HG02973 (cell line): ENCODE measurements around the gene TRAF2.

Experiments
- ATAC-seq: cut with Tn5 transposase; IDR thresholded peaks from one replicate; pipeline ENCODE4 v1.9.1; 2021; ENCODE audit warnings: moderate library complexity; ENCODE audit not compliant: unreplicated experiment

TRAF2 gene

DNA sequence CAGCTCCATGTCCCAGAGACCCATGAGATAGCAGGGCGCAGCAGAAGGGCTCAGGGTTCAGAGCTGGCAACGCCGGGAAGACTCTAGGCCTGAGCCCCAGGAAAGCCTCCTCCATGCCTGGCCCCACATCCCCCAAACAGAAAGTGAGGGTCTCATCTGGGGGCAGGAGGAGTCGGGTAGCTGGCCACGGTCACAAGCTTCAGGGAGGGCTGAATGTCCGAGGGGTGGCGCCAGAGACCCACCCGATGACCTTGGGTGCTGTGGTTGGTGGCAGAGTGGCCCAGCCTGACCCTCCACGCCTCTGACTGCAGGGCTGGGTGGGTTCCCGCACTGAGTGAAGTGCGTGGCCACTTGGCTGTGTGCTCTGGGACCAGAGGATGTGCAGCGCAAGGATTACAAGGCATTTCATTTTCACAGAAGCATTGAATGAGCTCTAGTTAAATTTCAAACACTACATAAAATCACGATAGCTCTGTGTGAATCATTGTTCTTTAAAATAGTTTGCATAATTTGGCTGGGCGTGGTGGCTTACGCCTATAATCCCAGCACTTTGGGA is 61.7 kb downstream of the TRAF2 start:
- no peak for ATAC-seq

DNA sequence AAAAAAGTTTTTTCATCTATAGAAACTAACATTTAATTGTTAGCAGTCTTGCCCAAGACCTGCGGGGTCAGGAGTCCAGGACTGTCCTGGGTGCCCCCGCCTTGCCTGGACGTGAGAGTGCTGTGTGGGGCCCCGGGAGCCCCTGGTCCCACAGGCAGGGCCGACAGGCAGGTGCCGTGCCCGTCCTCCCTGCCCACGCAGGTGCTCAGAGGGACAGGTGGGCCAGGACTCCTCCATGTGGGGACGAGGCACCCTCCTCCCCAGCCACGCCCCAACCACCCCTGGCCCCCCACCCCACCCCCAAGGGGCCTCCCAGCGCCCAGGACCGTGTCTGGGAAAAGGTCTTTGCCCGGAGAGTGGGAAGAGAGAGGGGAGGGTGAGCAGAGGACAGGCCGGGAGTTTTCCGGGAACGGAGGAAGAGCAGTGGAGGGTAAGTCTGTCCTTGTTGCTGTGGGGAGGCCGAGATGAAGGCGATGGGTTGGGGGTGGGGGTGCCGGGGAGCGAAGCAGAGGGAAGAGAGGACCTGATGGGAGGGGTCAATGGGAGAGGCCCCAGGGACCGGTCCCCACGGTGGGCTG is 63.0 kb downstream of the TRAF2 start:
- peak; percentile 4 for ATAC-seq

DNA sequence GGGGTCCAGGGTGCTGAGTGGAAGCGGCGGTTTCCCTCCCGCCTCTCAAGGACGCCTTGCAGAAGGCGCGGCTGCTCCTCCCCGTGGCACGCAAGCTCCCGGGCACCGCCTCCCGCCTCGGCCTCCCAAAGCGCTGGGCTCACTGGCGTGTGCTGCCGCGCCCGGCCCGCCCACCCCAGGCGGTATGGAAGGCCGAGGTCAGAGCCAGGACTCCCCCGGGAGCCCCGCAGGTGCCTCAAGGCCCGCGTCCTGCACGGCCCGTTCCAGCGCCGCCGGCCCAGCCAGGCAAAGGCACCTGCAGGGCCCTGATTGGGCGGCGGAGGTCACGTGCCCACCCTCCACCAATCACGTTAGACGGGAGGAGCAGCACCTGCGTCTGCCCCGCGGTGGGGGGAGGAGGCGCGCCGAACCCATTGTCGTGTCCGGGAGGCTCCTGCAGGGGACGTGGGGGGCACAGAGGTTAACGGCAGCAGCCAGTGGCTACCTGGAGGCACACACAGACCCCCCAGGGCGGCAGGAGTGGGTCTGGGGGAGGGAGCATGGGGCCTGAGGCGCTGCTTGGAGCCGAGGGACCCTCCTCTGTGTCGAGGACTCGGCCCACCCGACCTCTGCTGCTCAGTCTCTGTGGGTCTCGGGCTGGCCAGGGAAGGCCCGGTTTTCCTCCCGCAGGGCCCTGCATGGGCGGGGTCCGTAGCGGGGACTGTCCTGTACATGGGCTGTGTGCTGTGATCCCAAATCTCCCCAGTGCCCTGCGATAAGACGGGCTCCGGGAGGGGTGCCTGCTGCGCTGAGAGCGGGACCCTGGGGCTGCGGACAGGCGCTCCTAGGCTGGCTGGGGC is 63.7 kb downstream of the TRAF2 start:
- ATAC-seq, result peak; percentile 75

DNA sequence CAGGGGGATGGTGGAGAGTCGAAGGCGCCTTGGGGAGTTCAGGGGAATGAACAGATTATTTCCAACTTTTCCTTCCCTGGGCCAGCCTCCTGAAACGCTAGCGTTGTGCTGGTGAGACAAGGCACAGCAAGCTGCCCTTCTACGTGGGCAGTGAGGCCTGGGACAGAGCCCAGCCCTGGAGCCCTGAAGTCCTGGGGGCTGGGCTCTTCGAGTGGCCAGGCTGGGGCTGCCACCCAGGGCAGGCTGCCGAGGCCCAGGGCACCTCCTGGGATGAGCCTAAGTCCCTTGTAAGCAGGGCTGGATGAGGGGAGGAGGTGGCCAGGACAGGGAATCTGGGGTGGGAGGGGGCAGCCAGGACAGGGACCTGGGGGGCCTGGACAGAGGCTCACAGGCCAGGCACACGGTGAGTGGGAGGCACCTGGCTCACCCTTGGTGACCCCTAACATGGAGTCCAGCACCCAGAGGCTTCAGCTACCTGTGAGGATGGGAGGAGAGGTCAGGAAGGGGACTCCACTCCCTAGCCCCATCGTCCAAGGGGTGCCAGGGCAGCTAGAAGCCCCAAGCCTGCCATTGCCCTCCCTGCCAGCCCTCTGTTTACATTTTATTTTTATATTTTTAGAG is 64.5 kb downstream of the TRAF2 start:
- ATAC-seq, result no peak

DNA sequence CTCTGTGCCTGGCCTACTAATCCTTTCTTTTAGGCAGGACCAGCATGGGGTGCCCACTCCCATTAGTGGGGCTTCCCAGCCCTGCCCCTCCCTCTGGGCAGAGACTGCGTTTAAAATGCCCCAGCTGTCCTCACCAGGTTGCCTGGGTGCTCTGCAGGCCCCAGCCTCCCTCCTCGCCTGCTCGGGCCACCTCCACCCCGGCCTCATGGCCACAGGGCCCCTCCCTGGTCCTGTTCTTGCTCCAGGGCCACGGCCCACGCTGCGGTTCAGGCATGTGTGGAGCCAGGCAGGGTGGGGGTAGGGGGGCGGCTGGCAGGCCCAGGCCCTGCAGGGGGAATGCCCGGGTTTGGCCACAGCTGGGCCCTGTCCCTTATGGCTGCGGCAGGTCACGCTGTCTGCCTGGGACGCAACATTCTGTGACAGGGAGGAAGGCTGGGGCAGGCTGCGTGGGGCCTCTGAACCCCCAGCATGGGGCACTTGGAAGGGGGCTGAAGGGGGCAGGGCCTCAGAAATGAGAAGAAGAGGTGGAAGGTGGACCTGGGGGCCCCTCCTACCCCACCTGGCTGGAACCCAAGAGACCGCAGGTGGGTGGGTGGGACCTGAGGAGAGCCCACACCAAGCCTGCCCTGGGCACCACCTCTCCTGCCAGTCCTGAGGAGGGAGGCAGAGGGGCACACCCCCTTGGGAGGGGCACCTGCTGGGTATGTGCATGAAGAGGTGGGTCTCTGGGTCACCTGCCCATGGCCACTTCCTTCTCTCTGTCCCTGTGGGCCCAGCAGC is 65.4 kb downstream of the TRAF2 start, which contains the start of gene LCN12:
LCN12 (plus strand) TSS at position 733 of the 780 bp plus-strand sequence. CDS start 55 bp downstream, outside the sequence.
- ATAC-seq, result no peak

DNA sequence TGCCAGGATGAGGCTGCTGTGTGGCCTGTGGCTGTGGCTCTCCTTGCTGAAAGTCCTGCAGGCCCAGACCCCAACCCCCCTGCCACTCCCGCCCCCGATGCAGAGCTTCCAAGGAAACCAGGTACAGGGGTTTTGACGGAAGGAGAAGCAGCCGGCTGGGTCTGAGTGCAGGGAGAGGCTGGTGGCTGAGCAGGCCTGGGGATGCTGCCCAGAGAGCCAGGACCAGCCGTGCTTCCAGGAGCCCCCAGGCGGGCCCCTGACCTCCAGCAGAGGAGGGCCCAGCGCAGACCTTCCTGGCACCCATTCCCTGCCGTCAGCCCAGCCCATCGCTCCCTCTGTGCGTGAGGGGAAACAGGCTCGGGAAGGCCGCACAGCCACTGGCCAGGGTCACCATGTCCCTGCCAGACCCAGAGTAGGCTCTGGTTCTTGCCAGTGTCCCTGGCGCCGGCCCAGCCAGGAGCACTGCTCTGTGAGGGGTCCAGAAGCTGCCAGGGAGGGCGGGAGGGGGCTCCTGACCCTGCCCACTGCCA is 66.1 kb downstream of the TRAF2 start:
- no peak for ATAC-seq

DNA sequence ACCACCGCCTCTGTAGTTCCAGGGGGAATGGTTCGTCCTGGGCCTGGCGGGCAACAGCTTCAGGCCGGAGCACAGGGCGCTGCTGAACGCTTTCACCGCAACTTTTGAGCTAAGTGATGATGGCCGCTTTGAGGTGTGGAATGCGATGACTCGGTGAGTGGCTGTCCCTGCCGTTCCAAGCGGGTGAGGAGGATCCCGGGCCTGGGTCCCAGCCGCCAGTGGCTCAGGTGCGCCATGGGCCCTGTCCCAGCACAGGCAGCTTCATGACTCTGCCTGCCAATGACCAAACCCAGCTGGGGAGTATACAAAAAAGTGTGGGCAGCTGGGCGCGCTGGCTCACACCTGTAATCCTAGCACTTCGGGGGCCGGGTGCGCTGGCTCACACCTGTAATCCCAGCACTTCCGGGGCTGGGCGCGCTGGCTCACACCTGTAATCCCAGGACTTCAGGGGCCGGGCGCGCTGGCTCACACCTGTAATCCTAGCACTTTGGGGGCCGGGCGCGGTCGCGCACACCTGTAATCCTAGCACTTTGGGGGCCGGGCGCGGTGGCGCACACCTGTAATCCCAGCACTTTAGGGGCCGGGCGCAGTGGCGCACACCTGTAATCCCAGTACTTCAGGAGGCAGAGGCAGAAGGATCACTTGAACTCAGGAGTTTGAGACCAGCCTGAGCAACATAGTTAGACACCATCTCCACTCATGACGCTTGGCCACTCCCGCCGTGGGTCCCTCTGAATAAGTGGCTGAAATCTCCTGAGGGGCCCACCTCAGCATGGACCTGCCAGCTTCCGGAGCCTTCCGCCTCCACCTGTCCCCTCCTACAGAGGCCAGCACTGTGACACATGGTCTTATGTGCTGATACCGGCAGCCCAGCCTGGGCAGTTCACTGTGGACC is 66.8 kb downstream of the TRAF2 start:
- no peak for ATAC-seq

DNA sequence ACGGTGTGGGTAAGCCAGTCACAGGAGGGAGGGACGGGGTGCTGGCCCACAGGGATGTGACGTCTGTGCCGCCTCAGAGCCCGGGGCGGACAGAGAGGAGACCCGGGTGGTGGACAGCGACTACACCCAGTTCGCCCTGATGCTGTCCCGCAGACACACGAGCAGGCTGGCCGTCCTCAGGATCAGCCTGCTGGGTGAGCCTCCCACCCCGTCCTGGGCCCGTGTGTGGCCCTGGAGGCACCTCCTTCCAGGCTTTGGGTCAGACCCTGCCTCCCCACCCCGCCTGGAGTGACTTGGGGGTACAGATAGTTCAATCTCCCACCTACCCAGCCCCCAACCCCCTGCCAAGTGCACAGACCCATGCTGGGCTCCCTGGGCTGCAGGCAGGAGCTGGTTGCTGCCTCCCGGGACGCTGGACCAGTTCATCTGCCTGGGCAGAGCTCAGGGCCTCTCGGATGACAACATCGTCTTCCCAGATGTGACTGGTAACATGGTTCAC is 67.5 kb downstream of the TRAF2 start:
- ATAC-seq, result no peak

DNA sequence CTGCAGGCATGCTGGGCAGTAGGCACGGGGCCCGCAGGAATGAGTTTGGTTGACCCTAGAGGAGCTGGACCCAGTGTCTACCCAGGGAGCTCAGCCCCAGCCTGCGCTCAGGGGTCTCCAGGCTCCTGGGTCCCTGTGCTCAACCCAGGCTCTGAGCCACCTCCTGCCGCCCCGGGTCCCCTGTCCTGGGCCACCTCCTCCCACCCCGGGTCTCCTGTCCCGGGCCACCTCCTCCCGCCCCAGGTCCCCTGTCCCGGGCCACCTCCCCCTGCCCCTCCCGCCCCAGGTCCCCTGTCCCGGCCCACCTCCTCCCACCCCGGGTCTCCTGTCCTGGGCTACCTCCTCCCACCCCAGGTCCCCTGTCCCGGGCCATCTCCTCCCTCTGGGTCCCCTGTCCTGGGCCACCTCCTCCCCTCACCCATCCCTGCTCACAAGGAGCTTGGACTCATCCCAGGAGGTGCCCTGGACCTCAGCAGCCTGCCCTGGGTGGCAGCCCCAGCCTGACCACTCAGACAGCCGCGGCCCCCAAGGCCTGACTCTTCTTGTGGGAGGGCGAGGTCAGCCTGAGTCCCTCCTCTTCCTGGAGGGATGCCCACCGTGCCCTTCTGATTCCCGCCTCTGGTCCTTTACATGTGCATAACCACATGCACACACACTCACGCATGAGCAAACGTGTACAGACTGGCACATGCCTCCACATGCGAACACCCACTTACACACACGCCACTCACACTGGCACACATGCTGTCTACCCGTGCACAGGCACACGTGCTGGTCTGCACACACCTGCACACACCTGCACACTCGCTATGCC is 68.2 kb downstream of the TRAF2 start:
- no peak for ATAC-seq

DNA sequence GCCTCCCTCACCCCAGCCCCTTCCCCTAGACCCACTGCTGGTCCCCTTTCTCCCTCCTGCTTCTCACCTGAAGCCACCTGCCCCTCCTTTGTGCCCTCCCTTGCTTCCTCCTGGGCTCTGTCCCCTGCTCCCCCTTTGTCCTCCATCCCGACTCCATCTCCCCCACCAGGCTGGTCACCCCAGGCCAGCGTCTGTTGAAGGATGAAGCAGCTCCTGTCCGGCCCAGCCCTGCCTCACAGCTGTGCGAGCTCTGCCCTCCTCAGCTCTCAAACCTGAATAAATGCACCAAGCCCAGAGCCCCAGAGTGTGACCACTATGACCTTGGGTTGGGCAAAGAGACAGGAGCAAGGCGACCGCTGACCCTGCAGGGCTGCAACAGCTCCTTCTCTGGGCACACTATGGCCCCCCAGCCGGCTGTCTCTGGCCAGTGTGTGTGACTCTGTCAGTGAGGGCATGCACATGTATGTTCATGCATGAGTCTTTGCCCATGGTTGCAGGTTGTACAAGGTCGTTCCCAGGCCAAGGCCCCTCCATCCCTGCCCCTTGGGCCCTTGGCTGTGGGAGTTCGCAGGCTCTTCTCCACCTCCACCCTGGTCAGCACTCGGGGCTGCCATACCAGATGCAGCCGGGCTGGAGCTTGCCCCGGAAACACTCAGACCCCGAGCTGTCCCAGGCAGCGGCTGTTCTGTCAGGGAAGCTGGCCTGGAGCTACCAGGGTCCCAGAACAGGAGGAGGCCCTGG is 69.1 kb downstream of the TRAF2 start:
- ATAC-seq, result no peak

DNA sequence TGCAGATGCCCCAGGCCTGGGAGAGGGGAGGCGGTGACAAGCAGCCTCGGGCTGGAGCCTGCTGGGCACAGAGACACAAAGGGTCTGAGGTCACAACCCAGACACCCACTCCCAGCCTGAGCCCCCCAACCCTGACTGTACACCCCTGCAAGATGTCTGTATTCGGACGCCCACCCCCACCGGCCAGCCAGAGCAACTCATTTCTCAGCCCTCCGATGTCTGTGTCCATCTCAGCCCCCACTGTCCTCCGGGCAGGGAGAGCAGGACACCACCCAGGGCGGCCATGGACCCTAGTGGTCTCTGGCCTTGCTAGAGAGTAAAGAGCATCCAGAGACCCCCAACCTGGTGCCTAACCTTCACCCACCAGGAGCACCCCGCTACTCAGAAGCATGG is 69.6 kb downstream of the TRAF2 start:
- ATAC-seq, result no peak

DNA sequence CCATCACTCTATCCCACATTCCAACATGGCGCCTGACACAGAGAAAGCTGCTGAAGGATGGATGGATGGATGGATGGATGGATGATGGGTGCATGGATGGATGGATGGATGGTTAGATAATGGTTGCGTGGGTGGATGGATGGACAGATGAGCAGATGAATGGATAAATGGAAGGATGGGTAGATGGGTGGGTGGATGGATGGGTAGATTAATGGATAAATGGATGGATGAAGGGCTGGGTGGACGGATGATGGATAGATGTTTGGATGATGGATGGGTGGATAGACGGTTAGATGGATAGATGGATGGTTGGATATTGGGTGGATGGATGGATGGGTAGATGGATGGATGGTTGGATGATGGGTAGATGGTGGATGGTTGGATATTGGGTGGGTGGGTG is 70.3 kb downstream of the TRAF2 start:
- ATAC-seq, result no peak

DNA sequence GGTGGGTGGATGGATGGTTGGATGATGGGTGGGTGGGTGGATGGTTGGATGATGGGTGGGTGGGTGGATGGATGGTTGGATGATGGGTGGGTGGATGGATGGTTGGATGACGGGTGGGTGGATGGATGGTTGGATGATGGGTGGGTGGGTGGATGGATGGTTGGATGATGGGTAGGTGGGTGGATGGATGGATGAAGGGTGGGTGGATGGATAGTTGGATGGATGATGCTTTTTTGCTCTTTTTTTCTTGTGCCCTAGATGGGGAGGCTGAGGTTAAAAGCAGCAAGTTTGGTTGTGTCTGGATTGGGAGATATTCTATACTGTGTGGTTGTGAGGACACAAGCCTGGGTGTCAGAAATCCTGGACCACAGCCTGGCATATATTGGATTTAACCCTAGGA is 71.1 kb downstream of the TRAF2 start:
- no peak for ATAC-seq

DNA sequence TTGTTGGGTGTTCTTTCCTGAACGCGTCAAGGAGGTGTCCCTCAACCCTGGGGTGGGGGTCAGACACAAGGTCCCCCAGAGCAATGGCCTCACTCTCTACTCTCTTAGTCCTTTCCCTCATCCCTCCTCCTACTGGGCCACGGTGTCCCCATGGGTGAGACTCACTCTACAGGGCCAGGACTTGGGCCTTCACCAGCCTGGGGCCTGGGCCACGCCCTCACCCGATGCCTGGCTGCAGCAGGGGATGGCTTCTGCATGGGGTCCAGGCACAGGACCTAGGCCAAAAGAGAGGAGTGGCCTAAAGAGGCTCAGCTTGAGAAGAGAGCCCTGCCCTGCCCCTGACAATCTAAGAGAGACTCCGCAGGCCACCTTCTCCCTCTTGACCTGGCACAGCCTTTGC is 71.6 kb downstream of the TRAF2 start:
- no peak for ATAC-seq

DNA sequence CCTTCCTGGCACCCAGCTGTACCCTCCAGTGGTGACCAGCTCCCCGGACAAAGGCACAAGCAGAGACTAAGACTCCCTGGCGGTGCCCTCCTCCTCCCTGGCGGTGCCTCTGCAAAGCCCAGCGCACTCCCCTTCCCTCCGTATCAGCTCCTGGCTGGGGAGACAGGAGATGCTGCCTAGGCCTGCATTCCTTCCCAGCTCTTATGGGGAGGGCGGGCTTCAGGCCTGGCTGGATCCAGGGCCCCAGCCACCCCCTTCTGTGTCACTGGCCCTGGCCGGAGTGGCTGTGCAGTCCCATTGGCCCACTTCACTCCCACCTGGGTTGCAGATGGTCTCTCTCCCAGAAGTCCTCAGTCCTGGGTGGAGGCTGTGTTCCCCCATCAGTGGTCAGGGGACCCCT is 72.2 kb downstream of the TRAF2 start:
- ATAC-seq, result no peak

DNA sequence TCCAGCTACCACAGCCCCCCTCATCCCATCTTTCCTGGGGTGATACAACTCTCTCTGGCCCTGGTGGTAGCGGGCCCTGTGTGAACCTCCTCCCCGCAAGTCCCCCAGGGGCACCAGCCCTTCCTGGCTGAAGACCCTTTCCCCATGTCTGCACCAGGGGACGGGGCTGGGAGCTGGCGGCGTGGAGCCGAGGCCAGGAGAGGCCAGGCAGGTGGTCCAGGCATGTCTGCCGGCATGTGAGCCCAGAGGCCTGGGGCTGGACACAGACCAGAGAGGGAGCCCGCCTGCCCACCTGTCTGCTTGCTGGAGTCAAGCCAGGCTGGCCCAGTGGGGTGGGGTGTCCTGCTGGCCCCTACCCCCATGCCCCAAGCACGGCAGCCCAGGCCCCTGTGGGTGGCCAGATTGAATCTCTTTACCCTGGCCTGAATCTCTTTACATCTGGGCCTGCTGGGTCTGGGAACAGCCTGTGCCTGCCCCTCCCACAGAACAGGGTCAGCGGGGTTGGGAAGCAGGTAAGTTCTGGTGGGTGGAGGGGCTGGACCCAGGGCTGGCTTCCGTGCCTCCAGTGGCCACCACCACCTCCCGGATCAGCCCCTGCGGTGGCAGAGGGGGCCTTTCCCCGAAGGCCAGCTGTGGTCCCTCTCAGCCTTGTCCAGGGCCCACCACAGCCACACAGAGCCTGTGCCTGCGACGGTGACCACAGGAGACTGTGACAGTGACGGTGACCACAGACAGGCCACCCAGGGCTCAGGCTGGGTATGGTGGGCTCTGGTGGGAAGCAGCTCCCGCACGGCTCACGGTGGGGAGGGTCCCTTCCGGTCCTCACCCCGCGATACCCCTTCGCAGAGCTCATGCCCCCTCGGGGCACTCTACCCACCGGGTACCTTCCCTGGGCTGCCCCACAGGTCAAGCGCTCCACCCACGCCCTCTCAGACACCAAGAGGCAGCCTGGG is 72.9 kb downstream of the TRAF2 start:
- no peak for ATAC-seq
